ENCODE measurements around the gene NAA16. TPM values are rescaled to one million over a fixed set of nuclear protein-coding genes. Genes with fewer than 3 reads are reported as not detected.

Gene NAA16
- total RNA-seq, 4 donors from 2014 or later, result 15.5 to 33.5 (median 17.1) TPM

GRCh38 chr13:41356786-41357185 lies 45.7 kb downstream of the NAA16 start:
- Histone ChIP-seq H3K36me3 (peaks cover 0 to 69% of the 10 kb centered on the region in 2 donors), H3K9me3 (no peaks in the 10 kb centered on the region), H3K27me3 (no peaks in the 10 kb centered on the region), H3K27ac (no peak overlapping the region), H3K4me1 (peaks cover 0 to 15% (median 0%) of the 10 kb centered on the region in 3 donors), H3K4me3 (no peak overlapping the region)
- WGBS, 2 donors (ENCODE audit: low coverage in 1 of 2), result 80 to 83% methylated on average over 3 to 5 of the region's 6 CpGs
- TF ChIP-seq POLR2A (IDR thresholded peaks at IDR 0.05), result no peak
- TF ChIP-seq POLR2AphosphoS5 (IDR thresholded peaks at IDR 0.05), result no peak
- TF ChIP-seq CTCF (IDR thresholded peaks at IDR 0.05), result no peak
- no peak for TF ChIP-seq EP300 (IDR thresholded peaks at IDR 0.05)
- ATAC-seq, result no peak

DNA sequence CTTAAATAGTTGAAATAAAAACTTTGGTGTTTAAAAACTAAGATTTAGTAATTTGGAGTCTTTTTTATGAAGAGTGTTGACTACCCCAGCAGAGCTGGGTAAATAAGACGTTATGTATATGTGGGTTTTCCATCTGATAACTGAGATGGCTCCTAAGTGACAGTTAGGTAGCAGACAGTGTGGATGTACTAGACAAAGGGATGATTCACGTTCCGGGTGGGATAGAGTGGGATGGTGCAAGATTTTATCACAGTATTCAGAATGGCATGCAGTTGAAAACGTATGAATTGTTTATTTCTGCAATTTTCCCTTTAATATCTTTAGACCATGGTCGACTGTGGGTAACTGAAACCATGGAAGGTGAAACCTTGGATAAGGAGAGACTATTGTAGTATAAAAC lies 50.4 kb downstream of the NAA16 start:
- TF ChIP-seq CTCF (IDR thresholded peaks at IDR 0.05) (no peak), POLR2AphosphoS5 (IDR thresholded peaks at IDR 0.05) (no peak), POLR2A (IDR thresholded peaks at IDR 0.05) (no peak)
- no peak for ATAC-seq
- no peaks in the 10 kb centered on the region for H3K9me3 ChIP-seq
- WGBS, 2 donors (ENCODE audit: low coverage in 1 of 2), result 46 to 49% methylated on average over 5 of the region's 5 CpGs
- H3K4me1 ChIP-seq, result no peaks in the 10 kb centered on the region
- H3K4me3 ChIP-seq, result no peak overlapping the region
- H3K27me3 ChIP-seq, result no peaks in the 10 kb centered on the region
- H3K36me3 ChIP-seq, result peaks cover 9 to 91% of the 10 kb centered on the region in 2 donors
- H3K27ac ChIP-seq, result no peak overlapping the region

DNA sequence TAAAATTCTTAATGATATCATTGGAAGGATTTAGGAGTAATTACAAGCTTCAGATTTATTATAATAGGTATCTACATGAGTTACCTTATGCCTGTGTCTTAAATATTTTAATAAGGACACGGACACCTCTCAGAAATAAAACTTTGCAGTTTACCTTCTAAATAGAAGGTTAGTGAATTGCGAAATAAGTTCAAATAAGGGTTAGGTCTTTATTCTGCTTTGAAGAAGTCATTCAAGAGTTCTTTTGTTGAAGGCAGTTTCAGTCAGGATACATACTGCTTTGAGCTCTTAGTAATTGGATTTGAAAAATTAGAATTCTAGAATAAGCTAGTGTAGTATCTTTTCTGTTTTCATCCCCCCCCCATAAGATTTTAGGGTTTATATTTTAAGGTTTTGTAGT lies 53.0 kb downstream of the NAA16 start:
- ATAC-seq, result no peak
- Histone ChIP-seq H3K27me3 (no peaks in the 10 kb centered on the region), H3K36me3 (peaks cover 13 to 89% of the 10 kb centered on the region in 2 donors), H3K4me3 (no peak overlapping the region), H3K4me1 (no peaks in the 10 kb centered on the region), H3K27ac (no peak overlapping the region), H3K9me3 (no peaks in the 10 kb centered on the region)
- TF ChIP-seq POLR2AphosphoS5 (IDR thresholded peaks at IDR 0.05) (no peak), EP300 (IDR thresholded peaks at IDR 0.05) (no peak), CTCF (IDR thresholded peaks at IDR 0.05) (no peak), POLR2A (IDR thresholded peaks at IDR 0.05) (no peak)
- 88 to 93% methylated on average over 2 of the region's 2 CpGs for WGBS, 2 donors (ENCODE audit: low coverage in 1 of 2)

GRCh38 chr13:41365631-41366030 lies 54.6 kb downstream of the NAA16 start:
- no peak for TF ChIP-seq EP300 (IDR thresholded peaks at IDR 0.05)
- TF ChIP-seq CTCF (IDR thresholded peaks at IDR 0.05), result no peak
- TF ChIP-seq POLR2A (IDR thresholded peaks at IDR 0.05), result no peak
- no peaks in the 10 kb centered on the region for H3K9me3 ChIP-seq
- no peaks in the 10 kb centered on the region for H3K4me1 ChIP-seq
- no peak for ATAC-seq
- no peak overlapping the region for H3K27ac ChIP-seq
- 100% methylated on average over 2 of the region's 2 CpGs for WGBS, 2 donors (ENCODE audit: low coverage in 1 of 2)
- H3K36me3 ChIP-seq, result peaks cover 15 to 89% of the 10 kb centered on the region in 2 donors
- no peaks in the 10 kb centered on the region for H3K27me3 ChIP-seq
- no peak overlapping the region for H3K4me3 ChIP-seq

DNA sequence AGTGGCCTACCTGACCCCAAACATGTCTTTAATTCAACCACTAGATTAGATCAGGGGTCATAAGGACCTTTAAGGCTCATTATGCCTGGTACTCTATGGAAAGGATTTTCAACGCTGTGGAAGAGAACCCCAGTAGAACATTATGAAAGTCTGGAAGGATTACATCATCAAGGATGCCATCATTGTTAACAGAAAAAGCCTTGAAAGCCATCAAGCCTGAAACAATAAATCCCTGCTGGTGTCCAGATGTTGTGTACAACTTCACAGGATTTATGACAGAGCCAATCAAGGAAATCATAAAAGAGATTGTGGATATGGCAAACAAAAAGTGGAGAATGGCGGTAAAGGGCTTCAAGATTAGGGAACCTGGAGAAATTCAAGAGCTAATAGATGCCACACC lies 59.7 kb downstream of the NAA16 start:
- TF ChIP-seq CTCF (IDR thresholded peaks at IDR 0.05) (no peak), POLR2A (IDR thresholded peaks at IDR 0.05) (no peak), POLR2AphosphoS5 (IDR thresholded peaks at IDR 0.05) (no peak), EP300 (IDR thresholded peaks at IDR 0.05) (no peak)
- Histone ChIP-seq H3K9me3 (no peaks in the 10 kb centered on the region), H3K4me1 (no peaks in the 10 kb centered on the region), H3K27me3 (no peaks in the 10 kb centered on the region), H3K36me3 (peaks cover 6 to 87% of the 10 kb centered on the region in 2 donors), H3K27ac (no peak overlapping the region), H3K4me3 (no peak overlapping the region)
- no peak for ATAC-seq
- 94 to 100% methylated on average over 2 of the region's 2 CpGs for WGBS, 2 donors (ENCODE audit: low coverage in 1 of 2)

Data from gastroesophageal sphincter (tissue), 4 donors.